Measurements from ENCODE around the gene PDE10A. TPM values are rescaled to one million over a fixed set of nuclear protein-coding genes. Genes with fewer than 3 reads are reported as not detected.

Gene PDE10A
- total RNA-seq, 2 donors from 2014 or later: 0.85 to 2.2 TPM

DNA sequence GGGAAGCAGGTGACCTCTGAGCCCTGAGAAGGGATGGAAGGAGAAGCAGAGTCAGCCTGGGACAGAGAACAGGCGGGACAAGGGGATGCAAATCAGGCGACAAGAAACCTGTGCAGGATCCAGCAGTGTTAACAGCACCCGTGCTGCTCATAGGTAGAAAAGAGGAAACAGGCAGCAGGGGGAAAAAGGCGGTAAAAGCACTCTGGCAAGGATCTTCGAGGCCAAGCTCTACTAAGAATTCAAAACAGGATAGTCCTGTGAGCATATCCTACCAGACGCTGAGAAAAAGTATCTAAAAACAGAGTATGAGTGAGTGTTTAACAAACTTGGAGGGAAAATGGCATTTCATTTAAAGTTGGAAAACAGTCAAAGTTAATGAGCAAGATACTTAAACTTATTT lies 370.4 kb downstream of the PDE10A start:
- intact Hi-C loops (cut with DNase I, micrococcal nuclease): no loop called here
- DNase-seq (no peak), ATAC-seq (no peak)
